ENCODE measurements around the gene TMCC3. TPM values are rescaled to one million over a fixed set of nuclear protein-coding genes. Genes with fewer than 3 reads are reported as not detected.

The TMCC3 gene
- total RNA-seq, 2 experiments from 2014 or later, result 5.7 to 9.4 TPM

GRCh38 chr12:94677778-94678177 lies 27.4 kb upstream of the TMCC3 start:
- Histone ChIP-seq H3K36me3 (ENCODE audit: insufficient read depth, low read length) (no peaks in the 10 kb centered on the region), H3K9me2 (ENCODE audit: insufficient read depth, low read length) (no peaks in the 10 kb centered on the region), H3K27ac (ENCODE audit: low read depth, low read length, poor library complexity, severe bottlenecking) (no peak overlapping the region), H3K79me2 (ENCODE audit: insufficient read depth, low read depth, low read length) (no peaks in the 10 kb centered on the region), H3K4me2 (ENCODE audit: low read length) (no peak overlapping the region), H4K20me1 (ENCODE audit: insufficient read depth, low read length) (no peaks in the 10 kb centered on the region), H3K4me1 (ENCODE audit: insufficient read depth, low read length, poor library complexity, severe bottlenecking) (peaks cover 6% of the 10 kb centered on the region), H3K9me3 (ENCODE audit: low read length) (no peaks in the 10 kb centered on the region), H3K4me3 (ENCODE audit: low read depth, low read length, poor library complexity, severe bottlenecking) (no peak overlapping the region), H2AFZ (ENCODE audit: low read length) (no peak overlapping the region)
- no TSS peak for BruUV-seq (replicated peaks)
- TF ChIP-seq EZH2phosphoT487 (IDR thresholded peaks at IDR 0.05; ENCODE audit: borderline replicate concordance, low read depth, low read length), result no peak
- TF ChIP-seq CTCF (conservative IDR thresholded peaks at IDR 0.05; ENCODE audit: low read length), result no peak
- ChIA-PET POLR2A (interaction anchor here (0.6 kb wide), 1 partner anchor 151 kb away, joined by 3 read pairs; no protein-coding TSS in a partner anchor), CTCF (ENCODE audit: unreplicated experiment) (no interaction called here)
- DNase-seq (ENCODE audit: low spot score), result no peak
- intact Hi-C loops (cut with micrococcal nuclease; ENCODE audit: unreplicated experiment), result no loop called here

DNA sequence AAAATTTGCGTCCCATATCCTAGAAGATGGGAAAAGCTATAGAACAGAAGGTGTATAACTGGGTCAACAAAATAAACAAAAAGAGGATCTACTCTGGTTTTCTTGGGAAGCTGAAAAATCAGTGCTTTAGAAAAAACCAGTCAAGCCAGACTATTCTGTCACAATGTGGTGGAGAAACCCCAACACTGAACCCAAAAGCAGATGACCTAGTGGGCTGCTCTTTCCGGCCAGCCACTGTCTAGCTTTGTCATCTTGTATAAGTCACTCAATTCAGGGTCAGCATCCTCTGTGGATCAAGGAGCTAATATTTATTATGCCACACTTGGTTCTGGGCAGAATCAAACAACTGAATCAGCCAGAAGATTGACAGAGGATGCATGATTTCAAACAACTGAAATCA lies 26.6 kb upstream of the TMCC3 start:
- Histone ChIP-seq H2AFZ (ENCODE audit: low read length) (no peak overlapping the region), H3K4me1 (ENCODE audit: insufficient read depth, low read length, poor library complexity, severe bottlenecking) (no peaks in the 10 kb centered on the region), H3K4me2 (ENCODE audit: low read length) (no peak overlapping the region), H3K79me2 (ENCODE audit: insufficient read depth, low read depth, low read length) (no peaks in the 10 kb centered on the region), H3K9me3 (ENCODE audit: low read length) (no peaks in the 10 kb centered on the region), H3K36me3 (ENCODE audit: insufficient read depth, low read length) (no peaks in the 10 kb centered on the region), H4K20me1 (ENCODE audit: insufficient read depth, low read length) (no peaks in the 10 kb centered on the region), H3K27ac (ENCODE audit: low read depth, low read length, poor library complexity, severe bottlenecking) (no peak overlapping the region), H3K9me2 (ENCODE audit: insufficient read depth, low read length) (no peaks in the 10 kb centered on the region), H3K4me3 (ENCODE audit: low read depth, low read length, poor library complexity, severe bottlenecking) (no peak overlapping the region)
- no TSS peak for BruUV-seq (replicated peaks)
- TF ChIP-seq CTCF (conservative IDR thresholded peaks at IDR 0.05; ENCODE audit: low read length) (no peak), EZH2phosphoT487 (IDR thresholded peaks at IDR 0.05; ENCODE audit: borderline replicate concordance, low read depth, low read length) (no peak)
- intact Hi-C loops (cut with micrococcal nuclease; ENCODE audit: unreplicated experiment), result no loop called here
- ChIA-PET CTCF (ENCODE audit: unreplicated experiment) (no interaction called here), POLR2A (interaction anchor here (0.9 kb wide), 1 partner anchor 41 kb away, joined by 3 read pairs; no protein-coding TSS in a partner anchor)
- no peak for DNase-seq (ENCODE audit: low spot score)

DNA sequence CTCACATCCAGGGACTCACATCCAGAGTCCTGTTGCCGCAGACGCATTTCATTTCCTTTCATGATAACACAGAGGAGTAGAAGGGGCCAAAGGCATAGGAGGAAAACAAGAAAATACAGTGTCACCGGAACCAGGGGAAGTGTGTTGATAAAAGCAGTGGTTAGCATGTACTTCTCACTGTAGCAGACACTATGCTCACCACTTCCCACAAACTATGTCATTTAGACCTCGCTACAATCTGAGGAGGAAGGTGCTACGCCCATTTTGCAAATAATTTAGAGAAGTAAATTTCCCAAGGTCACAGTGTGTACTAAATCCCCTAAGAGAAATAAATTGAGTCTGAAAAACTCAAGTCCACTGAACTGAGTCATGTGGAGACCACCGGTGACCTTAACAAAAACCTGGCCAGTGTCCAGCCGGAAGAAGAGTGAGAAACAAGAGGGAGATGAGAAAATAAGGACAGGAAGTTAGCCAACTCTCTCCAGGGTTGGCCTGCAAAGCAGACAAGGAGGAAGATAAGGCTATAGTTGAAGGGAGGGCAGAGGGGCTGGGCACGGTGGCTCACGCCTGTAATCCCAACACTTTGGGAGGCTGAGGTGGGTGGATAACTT lies 25.8 kb upstream of the TMCC3 start:
- DNase-seq (ENCODE audit: low spot score), result no peak
- no peaks in the 10 kb centered on the region for H3K9me2 ChIP-seq (ENCODE audit: insufficient read depth, low read length)
- no peaks in the 10 kb centered on the region for H3K36me3 ChIP-seq (ENCODE audit: insufficient read depth, low read length)
- no peak overlapping the region for H2AFZ ChIP-seq (ENCODE audit: low read length)
- BruUV-seq (replicated peaks), result no TSS peak
- H3K4me2 ChIP-seq (ENCODE audit: low read length), result no peak overlapping the region
- H4K20me1 ChIP-seq (ENCODE audit: insufficient read depth, low read length), result no peaks in the 10 kb centered on the region
- H3K79me2 ChIP-seq (ENCODE audit: insufficient read depth, low read depth, low read length), result no peaks in the 10 kb centered on the region
- H3K9me3 ChIP-seq (ENCODE audit: low read length), result no peaks in the 10 kb centered on the region
- intact Hi-C loops (cut with micrococcal nuclease; ENCODE audit: unreplicated experiment), result no loop called here
- POLR2A ChIA-PET, result no interaction called here
- H3K27ac ChIP-seq (ENCODE audit: low read depth, low read length, poor library complexity, severe bottlenecking), result no peak overlapping the region
- TF ChIP-seq CTCF (conservative IDR thresholded peaks at IDR 0.05; ENCODE audit: low read length) (no peak), EZH2phosphoT487 (IDR thresholded peaks at IDR 0.05; ENCODE audit: borderline replicate concordance, low read depth, low read length) (no peak)
- no peaks in the 10 kb centered on the region for H3K4me1 ChIP-seq (ENCODE audit: insufficient read depth, low read length, poor library complexity, severe bottlenecking)
- no peak overlapping the region for H3K4me3 ChIP-seq (ENCODE audit: low read depth, low read length, poor library complexity, severe bottlenecking)
- CTCF ChIA-PET (ENCODE audit: unreplicated experiment), result no interaction called here

Data from OCI-LY7 (cell line).